Islet precursor cell (in vitro differentiated cells): Measurements from ENCODE around the gene ADAM10.

ENCODE experiments used
- DNase-seq: peaks from one replicate; pipeline ENCODE4 v3.0.0-alpha.2; 2018

The ADAM10 gene

DNA sequence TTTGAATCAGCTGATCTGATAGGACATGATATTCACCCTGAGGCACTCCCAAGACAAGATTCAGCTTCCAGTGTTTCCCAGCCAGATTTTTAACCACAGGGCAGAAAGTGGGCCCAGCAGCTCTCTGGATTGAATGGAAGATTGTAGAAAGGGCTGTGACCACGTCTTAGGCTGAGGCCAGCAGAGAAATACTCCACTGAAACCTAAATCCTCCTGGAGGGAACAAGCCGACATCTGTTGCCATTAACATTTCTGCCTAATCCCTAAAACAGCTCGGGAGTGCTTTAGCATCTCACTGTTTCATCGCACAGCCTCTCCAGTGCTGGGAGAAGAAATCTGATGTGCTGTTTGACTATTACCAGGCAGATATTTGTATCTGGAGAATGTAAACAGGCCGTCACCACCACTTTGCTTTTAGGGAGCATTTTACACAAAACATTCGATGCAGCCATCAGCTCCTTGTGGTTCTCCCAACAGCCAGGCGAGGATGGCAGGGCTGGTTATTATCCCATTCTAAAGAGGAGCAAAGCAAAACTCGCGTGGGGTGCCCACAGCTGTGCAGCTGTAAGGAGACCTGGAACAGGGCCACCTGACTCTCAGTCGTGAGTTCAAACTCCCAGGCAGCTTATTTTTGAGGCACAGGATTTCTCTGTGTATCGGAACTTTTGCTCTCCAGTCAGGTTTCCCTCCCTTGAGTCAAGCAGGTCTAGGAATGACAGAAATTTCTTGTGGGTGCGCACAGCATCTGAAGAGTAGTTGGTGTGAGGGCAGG lies 200.3 kb downstream of the ADAM10 start:
- DNase-seq: peak; percentile 86

DNA sequence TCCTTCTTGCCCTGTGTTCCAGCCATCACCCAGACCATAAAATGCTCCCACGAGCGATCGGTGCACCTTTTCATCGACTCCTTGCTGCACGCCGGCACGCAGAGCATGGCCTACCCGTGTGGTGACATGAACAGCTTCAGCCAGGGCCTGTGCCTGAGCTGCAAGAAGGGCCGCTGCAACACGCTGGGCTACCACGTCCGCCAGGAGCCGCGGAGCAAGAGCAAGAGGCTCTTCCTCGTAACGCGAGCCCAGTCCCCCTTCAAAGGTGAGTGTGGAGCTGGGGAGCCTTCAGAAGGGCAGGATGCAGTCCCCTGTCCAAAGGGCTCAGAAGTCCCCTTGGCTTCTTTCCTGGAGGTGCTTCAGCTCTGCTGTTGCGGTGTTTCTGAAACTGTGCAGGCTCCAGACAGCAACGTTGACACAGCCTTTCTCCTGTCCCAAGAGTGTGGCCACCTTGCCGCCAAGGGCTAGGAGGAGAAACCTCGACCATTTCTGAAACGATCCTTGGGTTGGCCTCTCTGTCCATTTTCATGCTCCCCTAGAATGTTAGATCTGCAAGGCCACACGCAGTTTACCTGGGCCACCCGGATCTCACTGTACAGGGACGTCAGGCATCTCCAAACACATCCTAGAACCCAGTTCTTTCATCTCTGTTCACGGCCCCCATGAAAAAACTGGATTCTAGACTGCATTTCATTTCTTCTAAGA lies 201.0 kb downstream of the ADAM10 start:
- peak; percentile 54 for DNase-seq

DNA sequence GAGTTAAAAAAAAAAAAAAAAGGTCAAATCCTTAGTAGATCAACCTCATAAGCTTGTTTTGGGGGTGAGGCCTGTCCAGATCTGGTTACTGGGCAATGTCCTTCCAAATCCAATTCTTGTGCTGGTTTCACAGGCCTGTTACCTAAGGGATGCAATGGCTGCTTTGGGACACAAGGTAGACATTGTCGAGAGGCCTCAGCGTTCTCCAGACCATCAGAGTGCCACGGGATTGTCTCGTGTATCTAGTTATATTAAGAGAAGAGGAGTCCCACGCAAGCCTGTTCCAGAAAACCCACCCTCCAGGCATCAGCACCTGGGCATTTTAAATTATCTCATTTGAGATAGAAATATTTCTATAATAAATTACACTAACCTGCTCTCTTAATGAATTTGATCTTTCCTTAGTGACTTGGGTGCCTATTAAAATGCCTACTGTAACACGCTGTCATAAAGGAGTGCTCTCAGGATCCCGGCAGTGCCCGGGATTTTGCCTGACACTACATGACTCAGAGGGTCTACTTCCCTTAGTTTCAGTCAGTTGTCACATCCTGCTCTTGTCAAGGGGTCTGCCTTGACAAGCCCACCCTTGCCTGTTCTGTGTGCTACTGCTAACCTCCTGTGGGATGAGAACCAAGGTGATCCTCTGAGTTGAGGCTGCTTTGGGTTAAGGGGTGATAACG lies 201.7 kb downstream of the ADAM10 start:
- peak; percentile 50 for DNase-seq

DNA sequence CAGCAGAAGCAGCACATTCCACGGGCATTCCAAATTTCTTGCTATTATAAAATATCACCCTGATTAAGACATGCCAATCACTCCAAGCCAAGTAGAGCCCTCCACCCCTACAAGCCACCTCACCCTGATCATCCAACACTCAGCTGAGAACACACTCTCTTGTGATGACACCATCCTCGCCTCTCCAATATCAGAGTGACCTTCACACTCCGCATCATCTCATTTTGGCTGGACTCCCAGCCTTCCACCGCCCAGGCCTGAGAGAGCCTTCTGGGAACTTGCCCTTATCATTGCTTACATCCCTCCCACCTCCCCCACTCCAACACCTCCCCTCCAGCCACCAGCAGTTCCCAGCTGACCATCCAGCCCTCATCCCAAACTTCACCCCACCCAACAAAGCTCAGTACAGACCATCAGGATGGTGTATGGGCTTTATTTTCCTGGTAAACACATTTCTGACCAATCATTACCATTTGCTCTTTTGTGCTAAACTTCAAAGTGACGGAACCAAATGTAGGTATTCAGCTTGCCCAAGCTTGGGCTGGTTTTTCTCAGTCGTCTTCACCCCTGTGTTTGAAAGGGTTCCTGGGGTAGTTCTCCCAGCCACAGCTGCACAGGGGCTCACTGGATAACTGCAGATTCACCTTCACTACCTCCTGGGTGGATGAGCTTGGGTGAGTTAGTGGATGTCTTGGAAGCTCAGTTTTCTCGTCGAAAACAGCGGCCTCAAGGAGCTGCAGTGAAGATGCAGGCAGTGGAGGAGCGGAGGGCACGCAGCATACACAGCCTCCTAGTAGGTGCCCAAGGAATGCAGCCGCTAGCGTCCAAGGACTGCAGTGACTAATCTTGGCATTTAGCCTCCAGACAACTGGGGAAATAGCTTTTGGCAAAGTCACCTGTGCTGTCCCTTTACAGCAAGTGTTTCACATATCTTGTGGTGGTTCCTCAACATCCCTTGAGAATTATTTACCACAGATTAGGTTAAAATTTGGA lies 202.6 kb downstream of the ADAM10 start:
- DNase-seq: peak; percentile 95

DNA sequence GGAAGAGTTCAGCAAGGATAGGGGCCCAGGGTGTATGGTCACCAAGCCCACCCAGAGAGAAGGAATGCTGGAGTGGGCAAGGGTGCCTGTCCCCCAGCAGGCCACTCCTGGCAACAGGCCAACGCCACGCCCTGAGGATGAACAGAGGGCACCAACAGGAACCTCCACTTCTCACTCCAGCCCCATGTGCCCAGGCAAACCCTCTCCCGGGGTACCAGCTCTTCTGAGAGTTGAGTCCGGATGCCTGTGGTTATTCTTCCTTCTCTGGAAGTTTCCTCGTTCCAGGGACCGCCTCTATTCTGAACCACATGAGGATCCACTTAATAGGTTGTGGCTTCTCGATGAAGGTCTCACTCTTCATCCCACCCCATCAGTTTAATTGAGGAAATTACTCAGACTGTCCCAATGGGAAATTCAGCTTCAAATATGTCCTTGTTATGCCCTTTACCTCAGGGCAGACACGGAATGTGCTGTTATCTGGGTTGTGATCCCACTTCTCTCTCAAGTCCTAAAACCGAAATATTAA lies 203.4 kb downstream of the ADAM10 start:
- DNase-seq: no peak

DNA sequence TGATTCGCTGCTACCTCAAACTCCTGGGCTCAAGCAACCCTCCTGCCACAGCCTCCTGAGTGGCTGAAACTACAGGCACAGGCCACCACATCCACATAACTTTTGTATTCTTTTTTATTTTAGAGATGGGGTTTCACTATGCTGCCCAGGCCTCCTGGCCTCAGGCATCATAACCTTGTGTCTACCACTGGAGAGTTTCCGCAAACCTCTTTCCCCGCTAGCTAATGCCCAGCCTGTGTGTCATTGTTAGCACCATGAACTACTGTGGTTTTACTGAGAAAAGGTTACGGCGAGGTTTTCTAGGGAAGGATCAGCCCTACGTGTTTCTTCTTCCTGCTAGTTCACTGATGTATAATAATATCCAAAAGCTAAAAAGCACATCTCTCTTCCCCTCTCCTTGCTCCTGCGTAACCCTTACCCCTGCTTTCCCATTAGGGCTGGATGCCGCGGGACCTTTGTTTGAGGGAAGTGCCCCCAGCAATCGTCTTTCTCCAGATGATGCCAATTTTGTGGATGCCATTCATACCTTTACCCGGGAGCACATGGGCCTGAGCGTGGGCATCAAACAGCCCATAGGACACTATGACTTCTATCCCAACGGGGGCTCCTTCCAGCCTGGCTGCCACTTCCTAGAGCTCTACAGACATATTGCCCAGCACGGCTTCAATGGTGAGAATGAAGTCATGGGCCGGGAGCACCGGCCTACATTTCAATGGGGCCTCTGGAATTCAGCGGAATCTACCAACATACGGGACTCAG lies 204.0 kb downstream of the ADAM10 start:
- peak; percentile 50 for DNase-seq

DNA sequence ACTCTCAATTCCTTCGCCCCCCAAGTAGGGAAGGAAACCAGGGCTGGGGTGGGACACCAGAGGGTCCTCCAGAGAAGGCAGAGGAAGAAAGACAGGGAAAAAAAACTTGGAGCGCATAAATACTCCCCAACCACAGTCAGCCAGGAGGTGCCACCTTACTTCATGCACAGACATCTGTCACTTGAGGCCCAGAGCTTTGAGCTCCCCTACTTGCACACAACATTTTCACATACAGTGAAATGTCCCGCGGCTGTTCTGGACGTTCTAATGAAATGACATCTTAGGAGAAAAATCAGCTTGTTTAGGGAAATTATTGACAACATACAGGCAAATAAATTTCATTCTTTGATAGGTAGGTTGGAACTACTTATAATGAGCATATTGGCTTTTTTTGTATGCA lies 204.8 kb downstream of the ADAM10 start:
- peak; percentile 27 for DNase-seq

DNA sequence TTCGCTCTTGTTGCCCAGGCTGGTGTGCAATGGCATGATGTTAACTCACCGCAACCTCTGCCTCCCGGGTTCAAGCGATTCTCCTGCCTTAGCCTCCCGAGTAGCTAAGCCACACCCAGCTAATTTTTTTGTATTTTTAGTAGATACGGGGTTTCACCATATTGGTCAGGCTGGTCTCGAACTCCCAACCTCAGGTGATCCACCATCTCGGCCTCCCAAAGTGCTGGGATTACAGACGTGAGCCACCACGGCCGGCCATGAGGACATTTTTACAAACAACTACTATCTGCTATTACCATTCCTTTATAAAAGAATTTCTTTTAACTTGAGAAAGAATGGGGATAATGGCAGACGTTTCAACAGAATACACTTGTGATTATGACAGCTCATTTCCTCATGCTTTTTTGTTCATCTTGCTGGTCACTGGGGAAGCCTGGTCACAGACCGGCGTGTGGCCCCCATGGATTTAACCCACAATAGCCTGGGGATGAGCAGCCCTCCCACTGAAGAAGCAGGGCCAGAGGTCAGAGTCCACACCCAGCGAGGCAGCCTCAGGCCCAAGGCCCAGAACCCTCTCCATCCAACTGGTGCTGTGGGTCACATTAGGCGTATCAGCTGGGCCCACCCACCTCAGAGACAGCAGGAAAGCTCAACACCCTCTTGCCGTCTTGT lies 205.7 kb downstream of the ADAM10 start:
- peak; percentile 38 for DNase-seq

DNA sequence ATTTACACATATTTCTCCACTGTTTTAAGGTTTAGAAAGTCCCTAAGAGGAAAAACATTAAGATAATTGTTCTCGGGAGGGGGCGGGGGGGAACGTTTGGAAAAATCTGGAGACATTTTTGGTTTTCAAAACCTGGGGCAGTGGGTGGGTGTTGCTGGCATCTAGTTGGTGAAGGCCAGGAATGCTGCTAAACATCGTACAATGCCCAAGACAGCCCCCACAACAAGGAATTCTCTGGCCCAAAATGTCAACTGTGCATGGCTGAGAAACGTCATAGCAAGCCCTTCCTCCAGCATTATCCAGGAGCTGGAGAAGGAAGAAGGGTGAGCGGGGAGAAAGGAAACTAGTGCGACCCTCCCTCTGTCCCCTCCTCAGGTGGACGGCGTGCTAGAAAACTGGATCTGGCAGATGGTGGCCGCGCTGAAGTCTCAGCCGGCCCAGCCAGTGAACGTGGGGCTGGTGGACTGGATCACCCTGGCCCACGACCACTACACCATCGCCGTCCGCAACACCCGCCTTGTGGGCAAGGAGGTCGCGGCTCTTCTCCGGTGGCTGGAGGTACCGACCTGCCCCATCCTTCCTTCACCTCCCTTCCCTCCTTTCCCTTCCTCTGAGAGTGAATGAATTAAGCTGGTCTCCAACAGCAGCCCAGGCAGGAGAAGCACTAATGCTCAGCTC lies 208.0 kb downstream of the ADAM10 start:
- peak; percentile 35 for DNase-seq

DNA sequence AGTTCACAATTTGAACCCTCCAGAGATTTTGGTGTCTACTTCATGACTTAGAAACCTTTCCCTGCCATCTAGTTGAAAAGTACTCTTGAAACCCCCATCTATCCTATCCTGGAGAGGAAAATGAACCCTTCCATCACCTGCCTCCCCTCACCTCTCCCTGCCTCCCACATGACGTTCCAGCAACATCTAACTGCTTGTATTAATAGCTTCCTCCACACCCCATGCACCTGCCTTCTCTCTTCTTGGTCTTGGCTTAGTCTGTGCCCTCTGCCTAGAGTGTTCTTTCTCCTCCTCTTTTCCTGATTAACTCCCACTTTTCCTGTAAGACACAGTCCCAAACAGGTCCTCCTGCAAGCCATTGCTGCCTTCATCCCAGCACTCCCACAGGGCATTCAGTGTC lies 210.0 kb downstream of the ADAM10 start:
- DNase-seq: peak; percentile 27

DNA sequence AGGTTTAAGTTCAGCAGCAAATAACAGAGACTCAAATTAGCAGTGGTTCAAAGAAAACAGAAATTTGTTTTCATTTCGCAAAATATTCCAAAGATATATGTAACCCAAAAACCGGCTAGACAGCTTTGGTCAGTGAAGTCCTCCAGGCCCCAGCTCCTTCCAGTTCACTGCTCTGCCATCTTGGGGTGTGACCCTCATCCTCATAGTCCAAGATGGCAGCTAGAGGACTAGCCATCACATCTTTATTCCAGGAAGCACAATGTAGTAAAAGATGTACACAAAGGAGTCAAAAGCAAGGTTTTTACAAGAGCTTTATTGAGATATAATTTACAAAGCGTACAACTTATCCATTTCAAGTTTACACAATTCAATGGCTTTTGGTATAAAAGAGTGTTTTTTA lies 210.6 kb downstream of the ADAM10 start:
- no peak for DNase-seq
